A549 (cell line): Measurements from ENCODE around the gene ETV3. TPM values are rescaled to one million over a fixed set of nuclear protein-coding genes. Genes with fewer than 3 reads are reported as not detected.

Experiments
- ATAC-seq, 2 experiments: fragments of 200-7000 bp in 1 of 2; fragments of >200 bp in 1 of 2; cut with Nextera tagmentation in 1 of 2; cut with Tn5 transposase in 1 of 2; 3 replicates each; pipeline versions ENCODE4 v1.8.0 to v1.9.1; 2018 to 2020; ENCODE audit warnings: mild to moderate bottlenecking in 1 of 2, moderate library complexity in 1 of 2
- CTCF ChIA-PET: fragments of 300-600 bp; sonication (Branson Sonifier 250); formaldehyde crosslinking; extraction: SDS; loops from one replicate; lab custom pipeline; 2021; ENCODE audit warnings: antibody characterized with exemption, inconsistent platforms; lab: Yijun Ruan, JAX
- POLR2A ChIA-PET: fragments of 350-600 bp; formaldehyde crosslinking; extraction: SDS; loops from one replicate; lab custom pipeline; 2021; ENCODE audit warnings: antibody characterized with exemption, inconsistent platforms; lab: Yijun Ruan, JAX
- DNase-seq, 2 experiments: peaks; one replicate each; pipeline versions ENCODE4 v3.0.0 to v3.0.0-alpha.2; 2011 to 2016; ENCODE audit warnings: low read depth in 1 of 2, low spot score in 1 of 2
- FAIRE-seq: peaks from 2 replicates; lab custom pipeline; 2011; peaks lifted over from hg19 to GRCh38; lab: Jason Lieb, UNC
- H3K27ac ChIP-seq, 2 experiments: fragments of >200 bp; sonication (Bioruptor Twin); formaldehyde crosslinking; 3 replicates each; pipeline ENCODE4 v1.5.1; 2016 to 2017
- H3K4me1 ChIP-seq: fragments of >200 bp; sonication (Bioruptor Twin); formaldehyde crosslinking; 3 replicates; pipeline ENCODE4 v1.6.1; 2016
- H3K4me2 ChIP-seq: fragments of >200 bp; sonication (Bioruptor Twin); formaldehyde crosslinking; 3 replicates; pipeline ENCODE4 v1.6.1; 2016
- H3K4me3 ChIP-seq: fragments of >200 bp; sonication (Bioruptor Twin); formaldehyde crosslinking; 3 replicates; pipeline ENCODE4 v1.5.1; 2016
- H3K9me3 ChIP-seq: fragments of >200 bp; sonication (Bioruptor Twin); formaldehyde crosslinking; 3 replicates; pipeline ENCODE4 v1.6.1; 2016
- CTCF ChIP-seq: fragments of >200 bp; sonication (Bioruptor Twin); formaldehyde crosslinking; IDR thresholded peaks from 3 replicates; pipeline ENCODE4 v1.5.1; 2016
- EHF ChIP-seq: fragments of 250-450 bp; sonication (Bioruptor Pico); IDR thresholded peaks from 2 replicates; pipeline ENCODE4 v1.5.0; 2020; ENCODE audit warnings: mild to moderate bottlenecking
- GATA3 ChIP-seq: IDR thresholded peaks from 2 replicates; pipeline ENCODE4 v1.6.1; 2012; ENCODE audit warnings: borderline replicate concordance
- HDAC2 ChIP-seq: fragments of 200-600 bp; sonication (generic); IDR thresholded peaks from 2 replicates; pipeline ENCODE4 v1.6.1; 2016
- HOXA7 ChIP-seq: fragments of 250-450 bp; sonication (Bioruptor Pico); IDR thresholded peaks from 2 replicates; pipeline ENCODE4 v1.5.0; 2020; ENCODE audit warnings: mild to moderate bottlenecking, moderate library complexity
- KDM1A ChIP-seq: fragments of 200-600 bp; sonication (generic); IDR thresholded peaks from 2 replicates; pipeline ENCODE4 v1.6.1; 2016; ENCODE audit warnings: low read depth, mild to moderate bottlenecking
- KDM5A ChIP-seq: fragments of 200-600 bp; sonication (generic); IDR thresholded peaks from 2 replicates; pipeline ENCODE4 v1.6.1; 2016; ENCODE audit warnings: antibody characterized with exemption, mild to moderate bottlenecking
- MYC ChIP-seq: IDR thresholded peaks from 2 replicates; pipeline ENCODE4 v1.6.1; 2012; ENCODE audit warnings: mild to moderate bottlenecking, inconsistent platforms, low read length, improper control_type of control experiment, borderline replicate concordance
- PBX3 ChIP-seq: IDR thresholded peaks from 2 replicates; pipeline ENCODE4 v1.6.1; 2012
- RAD21 ChIP-seq, 2 experiments: fragments of >200 bp in 1 of 2; sonication (Bioruptor Twin) in 1 of 2; formaldehyde crosslinking in 1 of 2; IDR thresholded peaks in 1 of 2; conservative IDR thresholded peaks in 1 of 2; 2 replicates in 1 of 2; 3 replicates in 1 of 2; pipeline ENCODE4 v1.6.1; 2012 to 2018; ENCODE audit warnings: inconsistent platforms in 1 of 2
- RARB ChIP-seq: fragments of 250-450 bp; sonication (Bioruptor Pico); IDR thresholded peaks from 2 replicates; pipeline ENCODE4 v1.8.0; 2021; ENCODE audit warnings: mild to moderate bottlenecking, moderate library complexity
- RCOR1 ChIP-seq: fragments of 150-350 bp; IDR thresholded peaks from 2 replicates; pipeline ENCODE4 v1.6.1; 2014; ENCODE audit warnings: antibody characterized with exemption, low read length, low read depth
- SREBF2 ChIP-seq: fragments of 450-650 bp; IDR thresholded peaks from 2 replicates; pipeline ENCODE4 v1.6.1; 2014; ENCODE audit warnings: mild to moderate bottlenecking, moderate library complexity
- TFCP2L1 ChIP-seq: fragments of 250-450 bp; sonication (Bioruptor Pico); IDR thresholded peaks from 2 replicates; pipeline ENCODE4 v1.5.0; 2021; ENCODE audit warnings: mild to moderate bottlenecking
- ZNF302 ChIP-seq: fragments of 250-450 bp; sonication (Bioruptor Pico); IDR thresholded peaks from 2 replicates; pipeline ENCODE4 v1.9.0; 2021; ENCODE audit warnings: inconsistent platforms, mild to moderate bottlenecking, moderate library complexity
- ZSCAN20 ChIP-seq: fragments of 250-450 bp; sonication (Bioruptor Pico); IDR thresholded peaks from 2 replicates; pipeline ENCODE4 v1.8.0; 2022; ENCODE audit warnings: mild to moderate bottlenecking, moderate library complexity
- WGBS: methylation state at CpG from one replicate; pipeline ENCODE4 v1.1.6; 2017; ENCODE audit errors: missing lambda C conversion rate; 5-methylcytosine and 5-hydroxymethylcytosine counted together
- polyA plus RNA-seq, 4 experiments: library from polyadenylated mRNA; depleted of rRNA in 3 of 4; stranded (reverse); fragments of >200 nt; fragmentation: RNase III in 1 of 4; extraction: RNeasy Plus Mini Kit Qiagen cat#74134 plus additional on column Dnase treatment in 1 of 4; gene quantifications; 2 replicates in 3 of 4; 3 replicates in 1 of 4; pipeline ENCODE4 v1.2.3, GENCODE V29; 2011 to 2017
- TF ChIP-seq, protein P1 (sequence below): fragments of 150-350 bp; IDR thresholded peaks from 2 replicates; pipeline ENCODE4 v1.6.1; 2014; ENCODE audit warnings: low read depth, mild to moderate bottlenecking, low read length
- TF ChIP-seq, protein P2 (sequence below): fragments of 200-600 bp; sonication (generic); IDR thresholded peaks from 2 replicates; pipeline ENCODE4 v1.6.1; 2016; ENCODE audit warnings: antibody characterized with exemption, mild to moderate bottlenecking, moderate library complexity
- TF ChIP-seq, protein P3 (sequence below): fragments of 450-650 bp; IDR thresholded peaks from 2 replicates; pipeline ENCODE4 v1.6.1; 2014; ENCODE audit warnings: antibody characterized with exemption

Gene ETV3
- polyA plus RNA-seq, 2 of the 4 experiments (the other 2 are of a cell fraction) = 11.1 to 14.5 TPM

DNA sequence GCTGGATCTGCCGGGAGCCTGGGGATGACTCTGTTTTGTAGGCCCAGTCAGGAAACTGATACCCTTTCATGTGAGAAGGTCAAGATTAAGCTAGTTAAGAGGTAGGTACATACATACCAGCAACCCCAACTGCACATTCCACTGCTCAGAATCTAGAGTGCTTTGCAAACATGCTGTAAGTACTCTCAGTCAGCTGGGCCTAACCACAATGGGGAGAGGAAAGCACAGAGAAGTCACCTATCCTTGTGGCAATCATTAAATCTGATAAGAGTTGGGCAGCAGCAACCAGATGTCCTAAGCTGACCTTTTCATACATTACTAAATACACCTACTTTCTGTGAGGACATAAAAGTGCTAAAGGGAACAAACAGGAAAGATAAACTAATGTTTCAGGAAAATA lies 2.5 kb downstream of the ETV3 start (continued):
- no peak for TF ChIP-seq ZSCAN20 (CRISPR knock-in tag)
- no peak for TF ChIP-seq MYC
- TF ChIP-seq, protein P1, sequence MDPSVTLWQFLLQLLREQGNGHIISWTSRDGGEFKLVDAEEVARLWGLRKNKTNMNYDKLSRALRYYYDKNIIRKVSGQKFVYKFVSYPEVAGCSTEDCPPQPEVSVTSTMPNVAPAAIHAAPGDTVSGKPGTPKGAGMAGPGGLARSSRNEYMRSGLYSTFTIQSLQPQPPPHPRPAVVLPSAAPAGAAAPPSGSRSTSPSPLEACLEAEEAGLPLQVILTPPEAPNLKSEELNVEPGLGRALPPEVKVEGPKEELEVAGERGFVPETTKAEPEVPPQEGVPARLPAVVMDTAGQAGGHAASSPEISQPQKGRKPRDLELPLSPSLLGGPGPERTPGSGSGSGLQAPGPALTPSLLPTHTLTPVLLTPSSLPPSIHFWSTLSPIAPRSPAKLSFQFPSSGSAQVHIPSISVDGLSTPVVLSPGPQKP = no peak
- no peak for TF ChIP-seq SREBF2
- no peak for TF ChIP-seq RCOR1
- no peak for TF ChIP-seq TFCP2L1 (CRISPR knock-in tag)
- TF ChIP-seq KDM5A = no peak
- no peak for TF ChIP-seq KDM1A
- TF ChIP-seq PBX3 = no peak
- TF ChIP-seq CTCF = no peak

GRCh38 chr1:157135070-157135469 lies 3.1 kb downstream of the ETV3 start:
- POLR2A ChIA-PET = no interaction called here

More at GRCh38 chr1:157135070-157135469, 3.1 kb downstream of the ETV3 start:
- Histone ChIP-seq H3K4me2 (no peak overlapping the region), H3K27ac (no peak overlapping the region), H3K4me3 (no peak overlapping the region), H3K4me1 (peaks cover 14% of the 10 kb centered on the region), H3K9me3 (no peaks in the 10 kb centered on the region)
- WGBS = 96% methylated on average over 2 of the region's 2 CpGs
- ATAC-seq (no peak), FAIRE-seq (no peak), DNase-seq (no peak)
- TF ChIP-seq, protein P1 = no peak
- no peak for TF ChIP-seq GATA3
- TF ChIP-seq, protein P2, sequence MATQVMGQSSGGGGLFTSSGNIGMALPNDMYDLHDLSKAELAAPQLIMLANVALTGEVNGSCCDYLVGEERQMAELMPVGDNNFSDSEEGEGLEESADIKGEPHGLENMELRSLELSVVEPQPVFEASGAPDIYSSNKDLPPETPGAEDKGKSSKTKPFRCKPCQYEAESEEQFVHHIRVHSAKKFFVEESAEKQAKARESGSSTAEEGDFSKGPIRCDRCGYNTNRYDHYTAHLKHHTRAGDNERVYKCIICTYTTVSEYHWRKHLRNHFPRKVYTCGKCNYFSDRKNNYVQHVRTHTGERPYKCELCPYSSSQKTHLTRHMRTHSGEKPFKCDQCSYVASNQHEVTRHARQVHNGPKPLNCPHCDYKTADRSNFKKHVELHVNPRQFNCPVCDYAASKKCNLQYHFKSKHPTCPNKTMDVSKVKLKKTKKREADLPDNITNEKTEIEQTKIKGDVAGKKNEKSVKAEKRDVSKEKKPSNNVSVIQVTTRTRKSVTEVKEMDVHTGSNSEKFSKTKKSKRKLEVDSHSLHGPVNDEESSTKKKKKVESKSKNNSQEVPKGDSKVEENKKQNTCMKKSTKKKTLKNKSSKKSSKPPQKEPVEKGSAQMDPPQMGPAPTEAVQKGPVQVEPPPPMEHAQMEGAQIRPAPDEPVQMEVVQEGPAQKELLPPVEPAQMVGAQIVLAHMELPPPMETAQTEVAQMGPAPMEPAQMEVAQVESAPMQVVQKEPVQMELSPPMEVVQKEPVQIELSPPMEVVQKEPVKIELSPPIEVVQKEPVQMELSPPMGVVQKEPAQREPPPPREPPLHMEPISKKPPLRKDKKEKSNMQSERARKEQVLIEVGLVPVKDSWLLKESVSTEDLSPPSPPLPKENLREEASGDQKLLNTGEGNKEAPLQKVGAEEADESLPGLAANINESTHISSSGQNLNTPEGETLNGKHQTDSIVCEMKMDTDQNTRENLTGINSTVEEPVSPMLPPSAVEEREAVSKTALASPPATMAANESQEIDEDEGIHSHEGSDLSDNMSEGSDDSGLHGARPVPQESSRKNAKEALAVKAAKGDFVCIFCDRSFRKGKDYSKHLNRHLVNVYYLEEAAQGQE = no peak
- no peak for TF ChIP-seq ZNF302 (CRISPR knock-in tag)
- TF ChIP-seq HOXA7 (CRISPR knock-in tag) = no peak
- TF ChIP-seq, protein P3, sequence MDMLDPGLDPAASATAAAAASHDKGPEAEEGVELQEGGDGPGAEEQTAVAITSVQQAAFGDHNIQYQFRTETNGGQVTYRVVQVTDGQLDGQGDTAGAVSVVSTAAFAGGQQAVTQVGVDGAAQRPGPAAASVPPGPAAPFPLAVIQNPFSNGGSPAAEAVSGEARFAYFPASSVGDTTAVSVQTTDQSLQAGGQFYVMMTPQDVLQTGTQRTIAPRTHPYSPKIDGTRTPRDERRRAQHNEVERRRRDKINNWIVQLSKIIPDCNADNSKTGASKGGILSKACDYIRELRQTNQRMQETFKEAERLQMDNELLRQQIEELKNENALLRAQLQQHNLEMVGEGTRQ = no peak
- TF ChIP-seq EHF (CRISPR knock-in tag) = no peak
- TF ChIP-seq RAD21 (conservative IDR thresholded peaks at IDR 0.05 in 1 of 2, IDR thresholded peaks at IDR 0.05 in 1 of 2) = no peak
- no peak for TF ChIP-seq HDAC2
- no peak for TF ChIP-seq RARB (CRISPR knock-in tag)
- CTCF ChIA-PET = interaction anchor here (1.3 to 5.8 kb wide), 5 partner anchors 11 to 361 kb away, joined by 3 to 43 read pairs (median 10); no protein-coding TSS in a partner anchor
